NCI-H128 (cell line): ENCODE measurements around the gene NIFK.
"Not testable (repeated sequence)": the region's sequence is repeated elsewhere in the genome, so short reads cannot be mapped to it uniquely, and the experiment has no call there.

Experiments used
- DNase-seq: peaks from one replicate; lab custom pipeline; 2025; ENCODE audit not compliant: unreplicated experiment; lab: John Stamatoyannopoulos, UW

NIFK gene

GRCh38 chr2:121697108-121697631, 39.5 kb downstream of the NIFK start:
- no peak for DNase-seq

- DNase-seq: no peak
These were observed 40.2 kb downstream of the NIFK start for GRCh38 chr2:121696410-121696930.

- no peak for DNase-seq
These were observed 41.6 kb downstream of the NIFK start for GRCh38 chr2:121695171-121695451.

- DNase-seq: no peak
These were observed 42.1 kb downstream of the NIFK start for GRCh38 chr2:121694398-121695170.

- DNase-seq: not testable (repeated sequence)
These were observed 46.1 kb downstream of the NIFK start for GRCh38 chr2:121690572-121690971.

DNA sequence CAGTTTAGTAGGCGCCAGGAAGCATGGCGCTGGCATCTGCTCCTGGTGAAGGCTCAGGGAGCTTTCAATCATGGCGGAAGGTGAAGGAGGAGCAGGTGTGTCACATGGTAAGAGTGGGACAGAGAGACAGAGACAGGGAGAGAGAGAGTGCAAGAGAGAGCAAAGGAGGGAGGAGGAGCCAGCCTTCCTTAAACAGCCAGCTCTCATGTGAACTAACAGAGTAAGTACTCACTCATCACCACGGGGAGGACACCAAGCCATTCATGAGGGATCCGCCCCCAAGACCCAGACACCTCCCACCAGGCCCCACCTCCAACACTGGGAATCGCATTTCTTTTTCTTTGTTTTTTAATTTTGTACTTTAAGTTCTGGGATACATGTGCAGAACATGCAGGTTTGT, 46.6 kb downstream of the NIFK start:
- DNase-seq: no peak

- DNase-seq: no peak
These were observed 47.3 kb downstream of the NIFK start for GRCh38 chr2:121689356-121689755.

GRCh38 chr2:121688820-121689219, 47.9 kb downstream of the NIFK start:
- DNase-seq: no peak

DNA sequence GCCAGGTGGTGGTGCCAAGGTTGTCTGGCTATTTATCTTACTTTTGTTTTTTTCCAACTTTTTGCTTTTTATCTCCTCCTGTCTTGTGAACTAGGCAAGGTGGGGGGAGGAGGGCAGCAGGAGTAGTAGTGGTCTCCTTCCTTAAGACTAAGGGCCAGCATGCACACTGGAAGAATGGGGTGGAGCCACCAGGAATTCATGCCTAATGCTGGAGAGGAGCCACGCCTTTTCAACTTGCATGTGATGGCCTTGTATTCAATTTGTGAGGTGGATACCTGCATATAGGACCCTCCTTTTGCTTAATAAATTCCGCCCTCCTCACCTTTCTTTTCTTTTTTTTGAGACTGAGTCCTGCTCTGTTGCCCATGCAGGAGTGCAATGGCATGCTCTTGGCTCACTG, 49.8 kb downstream of the NIFK start:
- DNase-seq: no peak

DNA sequence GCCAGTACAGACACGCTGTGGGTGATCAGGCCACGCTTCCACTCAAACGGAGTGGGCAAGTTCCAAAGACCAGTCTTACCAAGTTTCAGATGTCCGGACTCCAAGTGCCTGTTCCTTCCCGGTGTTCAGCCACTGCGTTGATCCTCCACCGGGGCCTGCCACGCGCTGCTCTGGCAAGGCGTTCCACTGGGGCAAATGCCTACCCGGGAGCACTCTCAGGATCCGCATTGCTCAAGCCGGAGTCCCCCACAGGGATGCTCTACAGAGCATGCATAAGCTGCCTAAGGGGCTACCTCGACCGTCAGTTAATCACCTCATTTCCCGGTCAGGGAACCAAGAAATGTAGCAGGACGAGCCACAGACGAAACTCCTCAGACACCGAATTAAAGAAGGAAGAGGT, 50.5 kb downstream of the NIFK start:
- DNase-seq: no peak

DNA sequence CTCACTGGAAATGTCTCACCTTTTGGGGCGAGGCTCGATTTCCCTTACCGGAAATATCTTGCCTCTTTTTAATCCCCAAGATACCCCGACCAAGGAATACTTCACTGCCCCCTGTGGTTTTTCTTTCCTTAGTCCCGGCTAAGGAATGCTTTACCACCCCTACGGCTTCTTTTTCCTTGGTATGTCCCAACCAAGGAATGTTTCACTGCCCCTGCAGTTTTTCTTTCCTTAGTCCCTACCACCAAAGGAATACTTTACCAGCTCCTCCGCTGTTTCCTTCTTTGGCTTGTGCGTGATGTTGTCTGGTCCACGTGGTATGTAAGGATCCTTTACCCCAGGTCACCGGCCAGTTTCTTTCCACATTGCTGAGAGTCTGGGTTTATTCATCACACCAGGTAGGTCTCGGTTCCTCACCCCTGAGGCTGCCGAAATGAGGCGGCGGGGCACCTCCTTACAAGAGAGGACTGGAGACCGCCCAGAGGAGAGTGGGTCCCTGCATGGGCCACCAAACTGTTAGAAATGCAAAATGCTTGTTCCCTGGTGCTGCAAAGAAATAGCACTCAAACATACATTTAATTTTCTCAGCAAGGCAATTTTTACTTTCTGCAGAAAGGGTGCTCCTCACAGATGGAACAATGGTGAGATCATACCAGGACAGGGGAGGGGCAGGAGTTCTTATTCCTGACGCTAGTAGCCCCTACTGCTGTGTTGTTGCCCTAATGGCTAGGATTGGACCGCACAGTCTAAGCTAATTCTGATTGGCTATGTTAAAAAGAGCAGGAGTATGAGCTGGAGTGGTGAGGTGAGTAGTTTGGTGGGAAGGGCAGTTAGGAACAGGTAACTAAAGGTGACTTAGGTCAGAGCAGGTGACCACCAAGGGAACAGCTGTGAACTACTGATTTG, 54.0 kb downstream of the NIFK start:
- no peak for DNase-seq

- no peak for DNase-seq
These were observed 58.8 kb downstream of the NIFK start for GRCh38 chr2:121677855-121678254.
